Caco-2 (cell line): ENCODE data around the gene PUS1. TPM values are rescaled to one million over a fixed set of nuclear protein-coding genes. Genes with fewer than 3 reads are reported as not detected.
"Not testable (repeated sequence)": the region's sequence is repeated elsewhere in the genome, so short reads cannot be mapped to it uniquely, and the experiment has no call there.

Experiments used
- BruUV-seq: library from RNA; stranded (reverse); fragments of 400-500 nt; replicated peaks from 2 replicates; lab custom pipeline; 2021; lab: Mats Ljungman, UMichigan
- CTCF ChIA-PET: fragments of 300-600 bp; sonication (Branson Sonifier 250); formaldehyde crosslinking; loops from one replicate; lab custom pipeline; 2022; ENCODE audit warnings: antibody characterized with exemption; lab: Charles Lee
- POLR2A ChIA-PET: fragments of 300-600 bp; sonication (Branson Sonifier 250); formaldehyde crosslinking; loops from one replicate; lab custom pipeline; 2022; ENCODE audit warnings: antibody characterized with exemption; lab: Charles Lee
- DNase-seq, 2 experiments: peaks; one replicate each; pipeline versions ENCODE4 v3.0.0 to v3.0.0-alpha.2; 2020 to 2022
- H3K27me3 ChIP-seq: replicated peaks from 2 replicates; pipeline ENCODE4 v1.6.0; 2011; ENCODE audit warnings: low read length; ENCODE audit not compliant: control insufficient read depth, insufficient read depth
- H3K36me3 ChIP-seq: 2 replicates; pipeline ENCODE4 v1.5.1; 2011; ENCODE audit warnings: low read length; ENCODE audit not compliant: control insufficient read depth, insufficient read depth
- H3K4me1 ChIP-seq: fragments of 250-450 bp; sonication (Bioruptor Pico); 2 replicates; pipeline ENCODE4 v1.5.1; 2020; ENCODE audit warnings: mild to moderate bottlenecking
- H3K4me3 ChIP-seq: 2 replicates; pipeline ENCODE4 v1.5.1; 2011; ENCODE audit warnings: low read depth, mild to moderate bottlenecking, control low read depth, low read length
- H3K9me3 ChIP-seq: fragments of 250-450 bp; sonication (Bioruptor Pico); 2 replicates; pipeline ENCODE4 v1.5.1; 2020; ENCODE audit warnings: mild to moderate bottlenecking, moderate library complexity
- H3K27ac Mint-ChIP-seq: one replicate; pipeline ENCODE4 v1.8.0; 2022; ENCODE audit warnings: mixed read lengths; ENCODE audit not compliant: unreplicated experiment
- H3K27me3 Mint-ChIP-seq: one replicate; pipeline ENCODE4 v1.8.0; 2022; ENCODE audit warnings: mixed read lengths; ENCODE audit not compliant: insufficient read depth, unreplicated experiment
- H3K36me3 Mint-ChIP-seq: one replicate; pipeline ENCODE4 v1.8.0; 2022; ENCODE audit warnings: mild to moderate bottlenecking, mixed read lengths; ENCODE audit not compliant: insufficient read depth, unreplicated experiment
- H3K4me1 Mint-ChIP-seq: one replicate; pipeline ENCODE4 v1.8.0; 2022; ENCODE audit warnings: low read depth, mixed read lengths; ENCODE audit not compliant: unreplicated experiment
- H3K4me3 Mint-ChIP-seq: one replicate; pipeline ENCODE4 v1.8.0; 2022; ENCODE audit warnings: mild to moderate bottlenecking, moderate library complexity, mixed read lengths; ENCODE audit not compliant: unreplicated experiment
- H3K9me3 Mint-ChIP-seq: one replicate; pipeline ENCODE4 v1.8.0; 2022; ENCODE audit warnings: mixed read lengths; ENCODE audit not compliant: unreplicated experiment
- intact Hi-C: fragments of 100-400 bp; cut with micrococcal nuclease; formaldehyde crosslinking; loops from one replicate; pipeline ENCODE4 v1.10.0; 2022; ENCODE audit not compliant: unreplicated experiment
- total RNA-seq: library from RNA; stranded (reverse); gene quantifications from 2 replicates; pipeline ENCODE4 v1.2.3, GENCODE V29; 2022
- TF ChIP-seq, protein P1 (sequence below), 2 experiments: fragments of 200-600 bp in 1 of 2; IDR thresholded peaks; 1 replicate in 1 of 2; 2 replicates in 1 of 2; pipeline versions ENCODE4 v1.5.1 to v1.8.0; 2011 to 2022; ENCODE audit warnings: antibody characterized with exemption in 1 of 2, control low read depth in 1 of 2, inconsistent platforms in 1 of 2, low read depth in 1 of 2, low read length in 1 of 2, mild to moderate bottlenecking in 1 of 2, moderate library complexity in 1 of 2; ENCODE audit not compliant: insufficient read depth in 1 of 2, severe bottlenecking in 1 of 2, unreplicated experiment in 1 of 2

Gene PUS1
- total RNA-seq, 1 experiment from 2014 or later: 71.9 TPM

DNA sequence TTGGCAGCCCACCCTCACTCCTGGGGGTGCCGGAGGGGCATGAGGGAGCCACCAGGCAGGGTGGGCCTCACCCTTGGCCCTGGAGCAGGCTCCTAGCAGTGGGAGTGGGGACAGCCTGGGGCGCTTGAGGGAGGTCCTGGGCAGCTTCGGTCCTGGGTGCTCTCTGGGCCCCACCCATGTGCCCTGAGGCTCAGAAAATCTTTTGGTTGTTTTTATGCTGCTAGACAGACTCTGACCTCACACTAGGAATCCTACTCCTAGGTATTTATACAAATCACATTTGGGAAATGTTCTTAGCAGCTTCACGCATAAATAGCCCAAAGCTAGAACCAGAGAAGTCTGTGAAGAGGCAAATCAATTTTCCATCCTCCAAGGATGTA lies 45.6 kb upstream of the PUS1 start:
- peaks cover 6% of the 10 kb centered on the region for H3K36me3 Mint-ChIP-seq

DNA sequence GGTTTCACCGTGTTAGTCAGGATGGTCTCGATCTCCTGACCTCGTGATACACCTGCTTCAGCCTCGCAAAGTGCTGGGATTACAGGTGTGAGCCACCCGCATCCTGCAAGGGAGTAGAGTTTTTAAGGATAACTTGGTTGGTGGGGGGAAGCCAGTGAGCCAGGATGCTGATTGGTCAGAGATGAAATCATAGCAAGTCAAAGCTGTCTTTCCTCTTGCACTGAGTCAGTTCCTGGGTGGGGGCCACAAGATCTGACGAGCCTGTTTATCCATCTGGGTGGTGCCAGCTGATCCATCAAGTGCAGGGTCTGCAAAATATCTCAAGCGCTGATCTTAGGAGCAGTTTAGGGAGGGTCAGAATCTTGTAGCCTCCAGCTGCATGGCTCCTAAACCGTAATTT lies 44.0 kb upstream of the PUS1 start:
- intact Hi-C loops, H3K9me3 ChIP-seq, H3K4me1 ChIP-seq, BruUV-seq, H3K9me3 Mint-ChIP-seq, H3K4me3 ChIP-seq, H3K27ac Mint-ChIP-seq, CTCF ChIA-PET, DNase-seq, POLR2A ChIA-PET, H3K36me3 ChIP-seq, H3K27me3 ChIP-seq, H3K36me3 Mint-ChIP-seq, H3K4me3 Mint-ChIP-seq, H3K27me3 Mint-ChIP-seq: not testable (repeated sequence)
- H3K4me1 Mint-ChIP-seq: peaks cover 25% of the 10 kb centered on the region

More for the DNA sequence above, 45.6 kb upstream of the PUS1 start:
- Mint-ChIP-seq H3K9me3 (peaks cover 9% of the 10 kb centered on the region), H3K27ac (no peak overlapping the region), H3K4me3 (no peak overlapping the region), H3K27me3 (no peaks in the 10 kb centered on the region), H3K4me1 (peaks cover 9% of the 10 kb centered on the region)
- CTCF ChIA-PET: no interaction called here
- BruUV-seq: no TSS peak
- DNase-seq: peak in 1 of 2 experiments; percentile 38
- H3K36me3 ChIP-seq: no peaks in the 10 kb centered on the region
- TF ChIP-seq, protein P1, sequence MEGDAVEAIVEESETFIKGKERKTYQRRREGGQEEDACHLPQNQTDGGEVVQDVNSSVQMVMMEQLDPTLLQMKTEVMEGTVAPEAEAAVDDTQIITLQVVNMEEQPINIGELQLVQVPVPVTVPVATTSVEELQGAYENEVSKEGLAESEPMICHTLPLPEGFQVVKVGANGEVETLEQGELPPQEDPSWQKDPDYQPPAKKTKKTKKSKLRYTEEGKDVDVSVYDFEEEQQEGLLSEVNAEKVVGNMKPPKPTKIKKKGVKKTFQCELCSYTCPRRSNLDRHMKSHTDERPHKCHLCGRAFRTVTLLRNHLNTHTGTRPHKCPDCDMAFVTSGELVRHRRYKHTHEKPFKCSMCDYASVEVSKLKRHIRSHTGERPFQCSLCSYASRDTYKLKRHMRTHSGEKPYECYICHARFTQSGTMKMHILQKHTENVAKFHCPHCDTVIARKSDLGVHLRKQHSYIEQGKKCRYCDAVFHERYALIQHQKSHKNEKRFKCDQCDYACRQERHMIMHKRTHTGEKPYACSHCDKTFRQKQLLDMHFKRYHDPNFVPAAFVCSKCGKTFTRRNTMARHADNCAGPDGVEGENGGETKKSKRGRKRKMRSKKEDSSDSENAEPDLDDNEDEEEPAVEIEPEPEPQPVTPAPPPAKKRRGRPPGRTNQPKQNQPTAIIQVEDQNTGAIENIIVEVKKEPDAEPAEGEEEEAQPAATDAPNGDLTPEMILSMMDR (IDR thresholded peaks at IDR 0.05; ENCODE audit: insufficient read depth in 1 of 2, low read depth in 1 of 2, low read length in 1 of 2, severe bottlenecking in 1 of 2, unreplicated experiment in 1 of 2): no peak
- H3K4me3 ChIP-seq: no peak overlapping the region
- intact Hi-C loops: no loop called here
- POLR2A ChIA-PET: no interaction called here
- no peaks in the 10 kb centered on the region for H3K27me3 ChIP-seq
- peaks cover 6% of the 10 kb centered on the region; the same call in 1 of the 2 replicates for H3K4me1 ChIP-seq
- no peaks in the 10 kb centered on the region for H3K9me3 ChIP-seq

DNA sequence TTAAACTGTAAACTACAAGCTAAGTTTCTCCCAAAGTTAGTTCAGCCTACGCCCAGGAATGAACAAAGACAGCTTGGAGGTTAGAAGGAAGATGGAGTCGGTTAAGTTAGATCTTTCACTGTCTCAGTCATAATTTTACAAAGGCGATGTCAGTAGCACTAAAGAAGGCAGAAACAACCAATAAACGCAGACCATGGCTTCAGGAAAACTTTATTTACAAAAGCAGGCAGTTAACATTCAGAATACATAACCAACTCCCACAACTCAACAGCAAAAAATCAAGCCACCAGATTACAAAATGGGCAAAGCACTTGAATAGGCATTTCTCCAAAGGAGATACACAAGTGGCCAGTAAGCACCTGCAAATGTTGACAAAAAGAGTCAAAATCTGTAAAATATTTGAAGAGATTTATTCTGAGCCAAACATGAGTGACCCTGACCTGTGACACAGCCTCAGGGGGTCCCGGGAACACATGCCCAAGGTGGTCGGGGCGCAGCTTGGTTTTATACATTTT lies 43.5 kb upstream of the PUS1 start:
- no peak overlapping the region for H3K4me3 Mint-ChIP-seq
- peaks cover 10% of the 10 kb centered on the region for H3K36me3 Mint-ChIP-seq
- no peaks in the 10 kb centered on the region for H3K27me3 Mint-ChIP-seq
- no peaks in the 10 kb centered on the region for H3K36me3 ChIP-seq
- BruUV-seq: no TSS peak
- no peak overlapping the region for H3K4me3 ChIP-seq
- intact Hi-C loops: no loop called here
- H3K27ac Mint-ChIP-seq: no peak overlapping the region
- TF ChIP-seq, protein P1 (IDR thresholded peaks at IDR 0.05; ENCODE audit: insufficient read depth in 1 of 2, low read depth in 1 of 2, low read length in 1 of 2, severe bottlenecking in 1 of 2, unreplicated experiment in 1 of 2): no peak
- H3K9me3 ChIP-seq: no peaks in the 10 kb centered on the region
- ChIA-PET CTCF (no interaction called here), POLR2A (no interaction called here)
- no peaks in the 10 kb centered on the region for H3K27me3 ChIP-seq
- DNase-seq: no peak
- peaks cover 25% of the 10 kb centered on the region for H3K4me1 Mint-ChIP-seq
- H3K4me1 ChIP-seq: peaks cover 6% of the 10 kb centered on the region; the same call in 1 of the 2 replicates
- peaks cover 9% of the 10 kb centered on the region for H3K9me3 Mint-ChIP-seq

DNA sequence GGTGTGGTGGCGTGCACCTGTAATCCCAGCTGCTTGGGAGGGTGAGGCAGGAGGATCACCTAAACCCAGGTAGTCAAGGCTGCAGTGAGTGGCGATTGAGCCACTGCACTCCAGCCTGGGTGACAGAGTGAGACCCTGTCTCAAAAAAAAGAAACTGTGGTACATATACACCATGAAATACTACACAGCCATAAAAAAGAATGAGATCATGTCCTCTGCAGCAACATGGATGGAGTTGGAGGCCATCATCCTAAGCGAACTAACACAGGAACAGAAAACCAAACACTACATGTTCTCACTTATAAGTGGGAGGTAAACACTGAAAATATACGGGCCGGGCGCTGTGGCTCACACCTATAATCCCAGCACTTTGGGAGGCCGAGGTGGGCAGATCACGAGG lies 37.4 kb upstream of the PUS1 start:
- H3K9me3 ChIP-seq, BruUV-seq, H3K36me3 ChIP-seq, intact Hi-C loops, H3K27me3 Mint-ChIP-seq, DNase-seq, H3K27ac Mint-ChIP-seq, H3K9me3 Mint-ChIP-seq, H3K4me1 ChIP-seq, H3K4me3 ChIP-seq, POLR2A ChIA-PET, CTCF ChIA-PET, H3K4me3 Mint-ChIP-seq, H3K27me3 ChIP-seq: not testable (repeated sequence)
- Mint-ChIP-seq H3K4me1 (peaks cover 24% of the 10 kb centered on the region), H3K36me3 (peaks cover 13% of the 10 kb centered on the region)
